Tracheal epithelial cell (primary cell): ENCODE measurements around the gene CD59. TPM values are rescaled to one million over a fixed set of nuclear protein-coding genes. Genes with fewer than 3 reads are reported as not detected.

Source experiments
- total RNA-seq: library from RNA; depleted of rRNA; stranded (reverse); fragments of >200 nt; gene quantifications from 2 replicates; pipeline ENCODE4 v1.2.1, GENCODE V29; 2014

Gene CD59, protein sequence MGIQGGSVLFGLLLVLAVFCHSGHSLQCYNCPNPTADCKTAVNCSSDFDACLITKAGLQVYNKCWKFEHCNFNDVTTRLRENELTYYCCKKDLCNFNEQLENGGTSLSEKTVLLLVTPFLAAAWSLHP
- total RNA-seq: 186 and 351 TPM in 2 replicates

DNA sequence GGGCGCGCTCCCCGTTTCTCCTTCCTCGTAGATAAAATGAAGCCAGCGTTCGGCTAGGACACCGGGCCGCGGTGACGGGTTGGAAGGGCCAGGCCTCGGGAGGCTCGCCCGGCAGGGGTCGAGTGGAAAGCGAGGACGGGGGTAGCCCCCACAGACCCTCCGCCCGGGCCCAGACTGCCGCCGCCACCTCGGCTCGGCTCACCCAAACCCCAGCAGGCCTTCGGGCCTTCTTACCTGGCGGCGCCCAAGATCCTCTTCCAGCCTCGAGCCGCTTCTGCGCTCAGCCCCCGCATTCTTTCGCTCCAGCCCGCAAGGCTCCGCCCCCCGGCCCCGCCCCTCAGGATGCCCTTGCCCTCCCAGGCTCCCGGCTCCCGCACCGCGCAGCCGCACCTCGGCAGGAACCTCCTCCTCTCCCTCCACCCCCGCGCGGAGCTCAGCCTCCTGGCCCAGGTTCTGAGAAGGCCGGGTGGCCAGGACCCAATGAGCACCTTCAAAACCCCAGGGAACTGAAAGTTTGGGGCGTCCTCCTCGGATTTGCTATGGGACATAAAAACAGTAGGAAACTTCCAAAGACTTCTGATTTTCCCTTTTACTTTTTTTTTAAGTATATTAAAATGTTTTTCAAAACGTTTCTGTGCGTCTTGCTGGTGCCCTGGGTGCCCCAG lies at the start of gene CD59:
Gene CD59 (minus strand): TSS at position 276 of the 665 bp plus-strand sequence. CDS start 13,978 bp downstream, outside the sequence.

GRCh38 chr11:33773987-33774735 lies 37.9 kb upstream of the CD59 start, which contains the start of gene FBXO3:
FBXO3 (minus strand) TSS chr11:33774520; CDS start chr11:33774497, 23 bp downstream.

GRCh38 chr11:33700502-33701271 lies 35.5 kb downstream of the CD59 start, which contains the start of gene C11orf91:
C11orf91 (minus strand) TSS chr11:33700826; CDS start chr11:33700740, 86 bp downstream.

Other genes with a start within 250 kb of the CD59 start
- not detected in 2 replicates for gene C11orf91, start 35.6 kb downstream of the CD59 start, total RNA-seq
- 36.9 and 38.4 TPM in 2 replicates for gene FBXO3, start 38.1 kb upstream of the CD59 start, total RNA-seq
- 0.64 and 0.96 TPM in 2 replicates for gene LMO2, start 155.7 kb upstream of the CD59 start, total RNA-seq